A549 (cell line): ENCODE results near the gene SLC16A13. TPM values are rescaled to one million over a fixed set of nuclear protein-coding genes. Genes with fewer than 3 reads are reported as not detected.
A peak's percentile ranks its signal among the peaks of the same experiment; 100 is the strongest.

Source experiments
- ATAC-seq, 2 experiments: fragments of 200-7000 bp in 1 of 2; fragments of >200 bp in 1 of 2; cut with Nextera tagmentation in 1 of 2; cut with Tn5 transposase in 1 of 2; 3 replicates each; pipeline versions ENCODE4 v1.8.0 to v1.9.1; 2018 to 2020; ENCODE audit warnings: mild to moderate bottlenecking in 1 of 2, moderate library complexity in 1 of 2
- CTCF ChIA-PET: fragments of 300-600 bp; sonication (Branson Sonifier 250); formaldehyde crosslinking; extraction: SDS; loops from one replicate; lab custom pipeline; 2021; ENCODE audit warnings: antibody characterized with exemption, inconsistent platforms; lab: Yijun Ruan, JAX
- POLR2A ChIA-PET: fragments of 350-600 bp; formaldehyde crosslinking; extraction: SDS; loops from one replicate; lab custom pipeline; 2021; ENCODE audit warnings: antibody characterized with exemption, inconsistent platforms; lab: Yijun Ruan, JAX
- DNase-seq, 2 experiments: peaks; one replicate each; pipeline versions ENCODE4 v3.0.0 to v3.0.0-alpha.2; 2011 to 2016; ENCODE audit warnings: low read depth in 1 of 2, low spot score in 1 of 2
- FAIRE-seq: peaks from 2 replicates; lab custom pipeline; 2011; peaks lifted over from hg19 to GRCh38; lab: Jason Lieb, UNC
- H3K27ac ChIP-seq, 2 experiments: fragments of >200 bp; sonication (Bioruptor Twin); formaldehyde crosslinking; 3 replicates each; pipeline ENCODE4 v1.5.1; 2016 to 2017
- H3K4me1 ChIP-seq: fragments of >200 bp; sonication (Bioruptor Twin); formaldehyde crosslinking; 3 replicates; pipeline ENCODE4 v1.6.1; 2016
- H3K4me2 ChIP-seq: fragments of >200 bp; sonication (Bioruptor Twin); formaldehyde crosslinking; 3 replicates; pipeline ENCODE4 v1.6.1; 2016
- H3K4me3 ChIP-seq: fragments of >200 bp; sonication (Bioruptor Twin); formaldehyde crosslinking; 3 replicates; pipeline ENCODE4 v1.5.1; 2016
- H3K9me3 ChIP-seq: fragments of >200 bp; sonication (Bioruptor Twin); formaldehyde crosslinking; 3 replicates; pipeline ENCODE4 v1.6.1; 2016
- CHD4 ChIP-seq: fragments of 200-600 bp; sonication (generic); IDR thresholded peaks from 2 replicates; pipeline ENCODE4 v1.6.1; 2016; ENCODE audit warnings: antibody characterized with exemption, mild to moderate bottlenecking, borderline replicate concordance
- E2F6 ChIP-seq: IDR thresholded peaks from 2 replicates; pipeline ENCODE4 v1.6.1; 2012; ENCODE audit warnings: low read depth, borderline replicate concordance
- EHF ChIP-seq: fragments of 250-450 bp; sonication (Bioruptor Pico); IDR thresholded peaks from 2 replicates; pipeline ENCODE4 v1.5.0; 2020; ENCODE audit warnings: mild to moderate bottlenecking
- FOSL2 ChIP-seq, 2 experiments: fragments of 450-650 bp in 1 of 2; fragments of >200 bp in 1 of 2; sonication (Bioruptor Twin) in 1 of 2; formaldehyde crosslinking; IDR thresholded peaks; 2 replicates each; pipeline versions ENCODE4 v1.5.0 to v1.6.1; 2016 to 2020; ENCODE audit warnings: mild to moderate bottlenecking in 1 of 2, moderate library complexity in 1 of 2
- FOXS1 ChIP-seq: fragments of 250-450 bp; sonication (Bioruptor Pico); IDR thresholded peaks from 2 replicates; pipeline ENCODE4 v1.5.0; 2020; ENCODE audit warnings: mild to moderate bottlenecking, moderate library complexity
- HES2 ChIP-seq: fragments of >200 bp; sonication (Bioruptor Twin); formaldehyde crosslinking; IDR thresholded peaks from 2 replicates; pipeline ENCODE4 v1.6.1; 2016
- HOXB5 ChIP-seq: fragments of 250-450 bp; sonication (Bioruptor Pico); IDR thresholded peaks from 2 replicates; pipeline ENCODE4 v1.5.0; 2020; ENCODE audit warnings: mild to moderate bottlenecking, moderate library complexity
- KDM1A ChIP-seq: fragments of 200-600 bp; sonication (generic); IDR thresholded peaks from 2 replicates; pipeline ENCODE4 v1.6.1; 2016; ENCODE audit warnings: low read depth, mild to moderate bottlenecking
- MAZ ChIP-seq: fragments of 150-350 bp; IDR thresholded peaks from 2 replicates; pipeline ENCODE4 v1.6.1; 2014; ENCODE audit warnings: antibody characterized with exemption, low read depth, low read length, borderline replicate concordance
- MYC ChIP-seq: IDR thresholded peaks from 2 replicates; pipeline ENCODE4 v1.6.1; 2012; ENCODE audit warnings: mild to moderate bottlenecking, inconsistent platforms, low read length, improper control_type of control experiment, borderline replicate concordance
- NFE2L2 ChIP-seq: fragments of 150-350 bp; conservative IDR thresholded peaks from 2 replicates; pipeline ENCODE4 v1.6.1; 2014; ENCODE audit warnings: low read length
- PHF8 ChIP-seq: fragments of 200-600 bp; sonication (generic); IDR thresholded peaks from 2 replicates; pipeline ENCODE4 v1.6.1; 2016; ENCODE audit warnings: low read depth, mild to moderate bottlenecking, antibody characterized with exemption, moderate library complexity, borderline replicate concordance
- POLR2A ChIP-seq: IDR thresholded peaks from 2 replicates; pipeline ENCODE4 v1.6.1; 2012; ENCODE audit warnings: mild to moderate bottlenecking, low read length
- POLR2AphosphoS2 ChIP-seq: conservative IDR thresholded peaks from 2 replicates; pipeline ENCODE4 v1.6.1; 2012; ENCODE audit warnings: low read length, improper control_type of control experiment, inconsistent platforms
- RNF2 ChIP-seq: fragments of 200-600 bp; sonication (generic); IDR thresholded peaks from 2 replicates; pipeline ENCODE4 v1.6.1; 2016; ENCODE audit warnings: low read depth, mild to moderate bottlenecking, antibody characterized with exemption, moderate library complexity, borderline replicate concordance
- TFCP2L1 ChIP-seq: fragments of 250-450 bp; sonication (Bioruptor Pico); IDR thresholded peaks from 2 replicates; pipeline ENCODE4 v1.5.0; 2021; ENCODE audit warnings: mild to moderate bottlenecking
- TP53 ChIP-seq: fragments of 250-450 bp; sonication (Bioruptor Pico); IDR thresholded peaks from 2 replicates; pipeline ENCODE4 v1.5.0; 2021; ENCODE audit warnings: mild to moderate bottlenecking, moderate library complexity
- ZC3H11A ChIP-seq: fragments of 450-650 bp; IDR thresholded peaks from 2 replicates; pipeline ENCODE4 v1.6.1; 2014; ENCODE audit warnings: antibody characterized with exemption, mild to moderate bottlenecking
- ZFP36 ChIP-seq: fragments of 450-650 bp; IDR thresholded peaks from 2 replicates; pipeline ENCODE4 v1.6.1; 2014; ENCODE audit warnings: borderline replicate concordance; ENCODE audit not compliant: partially characterized antibody
- ZNF302 ChIP-seq: fragments of 250-450 bp; sonication (Bioruptor Pico); IDR thresholded peaks from 2 replicates; pipeline ENCODE4 v1.9.0; 2021; ENCODE audit warnings: inconsistent platforms, mild to moderate bottlenecking, moderate library complexity
- ZSCAN20 ChIP-seq: fragments of 250-450 bp; sonication (Bioruptor Pico); IDR thresholded peaks from 2 replicates; pipeline ENCODE4 v1.8.0; 2022; ENCODE audit warnings: mild to moderate bottlenecking, moderate library complexity
- WGBS: methylation state at CpG from one replicate; pipeline ENCODE4 v1.1.6; 2017; ENCODE audit errors: missing lambda C conversion rate; 5-methylcytosine and 5-hydroxymethylcytosine counted together
- polyA plus RNA-seq, 4 experiments: library from polyadenylated mRNA; depleted of rRNA in 3 of 4; stranded (reverse); fragments of >200 nt; fragmentation: RNase III in 1 of 4; extraction: RNeasy Plus Mini Kit Qiagen cat#74134 plus additional on column Dnase treatment in 1 of 4; gene quantifications; 2 replicates in 3 of 4; 3 replicates in 1 of 4; pipeline ENCODE4 v1.2.3, GENCODE V29; 2011 to 2017
- TF ChIP-seq, protein P1 (sequence below): fragments of 450-650 bp; IDR thresholded peaks from 2 replicates; pipeline ENCODE4 v1.6.1; 2014; ENCODE audit warnings: antibody characterized with exemption
- TF ChIP-seq, protein P2 (sequence below): IDR thresholded peaks from 2 replicates; pipeline ENCODE4 v1.6.1; 2012
- TF ChIP-seq, protein P3 (sequence below): fragments of 250-450 bp; sonication (Bioruptor Pico); IDR thresholded peaks from 2 replicates; pipeline ENCODE4 v1.5.0; 2020; ENCODE audit warnings: low read depth, mild to moderate bottlenecking, moderate library complexity

The SLC16A13 gene
- polyA plus RNA-seq, 2 of the 4 experiments (the other 2 are of a cell fraction): 8.0 to 10.9 TPM

DNA sequence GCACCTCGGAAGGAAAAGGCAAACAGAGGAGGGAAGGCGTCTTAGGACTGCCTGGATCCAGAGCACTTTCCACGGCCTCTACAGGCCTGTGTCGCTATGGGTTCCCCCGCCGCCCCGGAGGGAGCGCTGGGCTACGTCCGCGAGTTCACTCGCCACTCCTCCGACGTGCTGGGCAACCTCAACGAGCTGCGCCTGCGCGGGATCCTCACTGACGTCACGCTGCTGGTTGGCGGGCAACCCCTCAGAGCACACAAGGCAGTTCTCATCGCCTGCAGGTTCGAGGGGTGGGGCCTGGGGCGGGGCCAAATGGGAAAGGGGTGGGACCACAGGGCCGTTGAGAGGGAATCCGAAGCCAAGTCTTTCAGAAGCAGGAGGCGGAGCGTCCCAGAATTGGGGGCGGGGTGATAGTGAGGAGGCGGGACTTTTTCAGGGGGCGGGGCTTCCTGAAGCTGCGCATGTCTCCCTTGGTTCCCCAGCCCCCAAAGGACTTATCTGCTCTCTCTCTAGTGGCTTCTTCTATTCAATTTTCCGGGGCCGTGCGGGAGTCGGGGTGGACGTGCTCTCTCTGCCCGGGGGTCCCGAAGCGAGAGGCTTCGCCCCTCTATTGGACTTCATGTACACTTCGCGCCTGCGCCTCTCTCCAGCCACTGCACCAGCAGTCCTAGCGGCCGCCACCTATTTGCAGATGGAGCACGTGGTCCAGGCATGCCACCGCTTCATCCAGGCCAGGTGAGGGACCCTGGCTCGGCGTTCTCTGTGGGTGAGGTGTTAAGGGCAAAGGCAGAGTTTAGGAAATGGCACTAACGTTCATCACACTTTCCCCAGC is 12.0 kb upstream of the SLC16A13 start (continued):
- TF ChIP-seq E2F6: 0 out of 2 replicates have a peak, but pooled peaks have one; percentile 46
- TF ChIP-seq, protein P1, sequence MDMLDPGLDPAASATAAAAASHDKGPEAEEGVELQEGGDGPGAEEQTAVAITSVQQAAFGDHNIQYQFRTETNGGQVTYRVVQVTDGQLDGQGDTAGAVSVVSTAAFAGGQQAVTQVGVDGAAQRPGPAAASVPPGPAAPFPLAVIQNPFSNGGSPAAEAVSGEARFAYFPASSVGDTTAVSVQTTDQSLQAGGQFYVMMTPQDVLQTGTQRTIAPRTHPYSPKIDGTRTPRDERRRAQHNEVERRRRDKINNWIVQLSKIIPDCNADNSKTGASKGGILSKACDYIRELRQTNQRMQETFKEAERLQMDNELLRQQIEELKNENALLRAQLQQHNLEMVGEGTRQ: 0 out of 2 replicates have a peak, but pooled peaks have one; percentile 5
- TF ChIP-seq, protein P2, sequence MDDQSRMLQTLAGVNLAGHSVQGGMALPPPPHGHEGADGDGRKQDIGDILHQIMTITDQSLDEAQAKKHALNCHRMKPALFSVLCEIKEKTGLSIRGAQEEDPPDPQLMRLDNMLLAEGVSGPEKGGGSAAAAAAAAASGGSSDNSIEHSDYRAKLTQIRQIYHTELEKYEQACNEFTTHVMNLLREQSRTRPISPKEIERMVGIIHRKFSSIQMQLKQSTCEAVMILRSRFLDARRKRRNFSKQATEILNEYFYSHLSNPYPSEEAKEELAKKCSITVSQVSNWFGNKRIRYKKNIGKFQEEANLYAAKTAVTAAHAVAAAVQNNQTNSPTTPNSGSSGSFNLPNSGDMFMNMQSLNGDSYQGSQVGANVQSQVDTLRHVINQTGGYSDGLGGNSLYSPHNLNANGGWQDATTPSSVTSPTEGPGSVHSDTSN: no peak

- Histone ChIP-seq H3K27ac (no peak overlapping the region), H3K4me3 (no peak overlapping the region), H3K4me1 (peaks cover 15% of the 10 kb centered on the region), H3K9me3 (no peaks in the 10 kb centered on the region), H3K4me2 (no peak overlapping the region)
- ChIA-PET POLR2A (interaction anchor here (1.3 kb wide), 1 partner anchor 11 kb away, joined by 16 read pairs; the partner anchor contains the start of gene SLC16A13), CTCF (interaction anchor here (0.9 to 11.4 kb wide), 10 partner anchors 8 to 359 kb away, joined by 3 to 77 read pairs (median 6); no protein-coding TSS in a partner anchor)
- no peak for DNase-seq
- no peak for ATAC-seq
- FAIRE-seq: no peak
- TF ChIP-seq RNF2 (no peak), KDM1A (no peak), ZNF302 (CRISPR knock-in tag) (no peak), MAZ (no peak), HOXB5 (CRISPR knock-in tag) (no peak), CHD4 (no peak), HES2 (no peak)
- 88% methylated on average over 7 of the region's 8 CpGs for WGBS
These were observed 11.4 kb upstream of the SLC16A13 start for GRCh38 chr17:7024402-7024785.

DNA sequence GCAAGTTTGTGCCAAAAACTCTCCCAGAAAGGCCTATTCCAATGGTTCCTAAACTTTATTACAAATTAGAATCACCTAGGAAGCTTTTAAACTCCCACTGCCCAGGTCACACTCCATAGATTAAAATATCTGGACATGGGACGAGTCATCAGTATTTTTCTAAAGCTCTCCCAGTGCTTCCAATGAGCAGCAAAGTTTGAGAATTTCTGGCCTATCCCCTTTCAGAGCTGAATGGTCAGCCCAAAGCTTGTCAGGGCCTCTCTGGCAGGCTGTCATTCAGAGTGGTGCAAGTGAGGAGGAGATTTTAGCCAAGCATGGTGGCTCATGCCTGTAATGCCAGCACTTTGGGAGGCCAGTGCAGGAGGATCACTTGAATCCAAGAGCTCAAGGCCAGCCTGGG is 10.6 kb upstream of the SLC16A13 start:
- FAIRE-seq: no peak
- no peak for ATAC-seq

DNA sequence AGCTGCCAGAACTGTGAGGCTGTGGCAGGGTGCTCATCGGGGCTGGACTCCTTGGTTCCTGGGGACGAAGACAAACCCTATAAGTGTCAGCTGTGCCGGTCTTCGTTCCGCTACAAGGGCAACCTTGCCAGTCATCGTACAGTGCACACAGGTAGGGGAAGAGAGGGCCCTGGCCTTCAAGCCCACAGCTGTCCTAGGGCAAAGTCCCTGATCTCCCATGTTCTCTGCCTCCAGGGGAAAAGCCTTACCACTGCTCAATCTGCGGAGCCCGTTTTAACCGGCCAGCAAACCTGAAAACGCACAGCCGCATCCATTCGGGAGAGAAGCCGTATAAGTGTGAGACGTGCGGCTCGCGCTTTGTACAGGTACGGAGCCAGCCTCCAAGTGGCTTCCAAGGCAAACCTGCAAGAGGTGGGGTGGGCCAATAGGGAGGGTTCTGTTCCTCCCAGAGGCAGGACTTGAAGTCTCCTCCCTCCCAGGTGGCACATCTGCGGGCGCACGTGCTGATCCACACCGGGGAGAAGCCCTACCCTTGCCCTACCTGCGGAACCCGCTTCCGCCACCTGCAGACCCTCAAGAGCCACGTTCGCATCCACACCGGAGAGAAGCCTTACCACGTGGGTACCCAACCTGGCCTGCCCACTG is 9.2 kb upstream of the SLC16A13 start:
- ATAC-seq: no peak
- no peak overlapping the region for H3K4me3 ChIP-seq
- FAIRE-seq: no peak
- no peaks in the 10 kb centered on the region for H3K9me3 ChIP-seq
- H3K27ac ChIP-seq: no peak overlapping the region
- H3K4me1 ChIP-seq: peaks cover 2% of the 10 kb centered on the region; the same call in 2 of the 3 replicates
- WGBS: 88% methylated on average over 29 of the region's 29 CpGs
- CTCF ChIA-PET: interaction anchor here (0.7 to 3.1 kb wide), 8 partner anchors 10 to 1591 kb away, joined by 3 to 20 read pairs (median 4); no protein-coding TSS in a partner anchor
- H3K4me2 ChIP-seq: no peak overlapping the region
- no peak for DNase-seq
- POLR2A ChIA-PET: interaction anchor here (1.8 kb wide), 1 partner anchor 9 kb away, joined by 13 read pairs; the partner anchor contains the start of gene SLC16A13
- TF ChIP-seq ZFP36: no peak
- no peak for TF ChIP-seq PHF8
- TF ChIP-seq TP53 (CRISPR knock-in tag): no peak
- no peak for TF ChIP-seq POLR2AphosphoS2
- no peak for TF ChIP-seq POLR2A
- TF ChIP-seq, protein P3, sequence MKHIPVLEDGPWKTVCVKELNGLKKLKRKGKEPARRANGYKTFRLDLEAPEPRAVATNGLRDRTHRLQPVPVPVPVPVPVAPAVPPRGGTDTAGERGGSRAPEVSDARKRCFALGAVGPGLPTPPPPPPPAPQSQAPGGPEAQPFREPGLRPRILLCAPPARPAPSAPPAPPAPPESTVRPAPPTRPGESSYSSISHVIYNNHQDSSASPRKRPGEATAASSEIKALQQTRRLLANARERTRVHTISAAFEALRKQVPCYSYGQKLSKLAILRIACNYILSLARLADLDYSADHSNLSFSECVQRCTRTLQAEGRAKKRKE (CRISPR knock-in tag): no peak
- TF ChIP-seq NFE2L2: no peak
- no peak for TF ChIP-seq HES2
- no peak for TF ChIP-seq ZC3H11A
- no peak for TF ChIP-seq FOSL2 (IDR thresholded peaks at IDR 0.05)
- no peak for TF ChIP-seq FOSL2 (CRISPR knock-in tag; IDR thresholded peaks at IDR 0.05)
- no peak for TF ChIP-seq HOXB5 (CRISPR knock-in tag)
- TF ChIP-seq EHF (CRISPR knock-in tag): no peak

More for the DNA sequence above, 10.6 kb upstream of the SLC16A13 start:
- CTCF ChIA-PET: interaction anchor here (0.6 to 3.3 kb wide), 13 partner anchors 9 to 359 kb away, joined by 3 to 19 read pairs (median 5); partner anchors contain the start of gene SLC16A11
- DNase-seq: no peak
- no peaks in the 10 kb centered on the region for H3K9me3 ChIP-seq
- H3K4me3 ChIP-seq: no peak overlapping the region
- H3K4me1 ChIP-seq: peaks cover 10% of the 10 kb centered on the region
- no peak overlapping the region for H3K4me2 ChIP-seq
- POLR2A ChIA-PET: interaction anchor here (0.9 to 1.8 kb wide), 2 partner anchors 10 kb away, joined by 3 to 13 read pairs; partner anchors contain the start of gene SLC16A13
- no peak for TF ChIP-seq ZNF302 (CRISPR knock-in tag)
- TF ChIP-seq POLR2AphosphoS2: no peak
- no peak for TF ChIP-seq MYC
- TF ChIP-seq ZSCAN20 (CRISPR knock-in tag): no peak
- TF ChIP-seq EHF (CRISPR knock-in tag): no peak
- TF ChIP-seq HOXB5 (CRISPR knock-in tag): no peak
- no peak for TF ChIP-seq TFCP2L1 (CRISPR knock-in tag)
- no peak for TF ChIP-seq FOXS1 (CRISPR knock-in tag)
- TF ChIP-seq RNF2: no peak
- 81% methylated on average over 1 of the region's 1 CpG for WGBS
- no peak overlapping the region for H3K27ac ChIP-seq
